Measurements from ENCODE around the gene MAZ.
"Not testable (repeated sequence)": the region's sequence is repeated elsewhere in the genome, so short reads cannot be mapped to it uniquely, and the experiment has no call there.

MAZ gene

DNA sequence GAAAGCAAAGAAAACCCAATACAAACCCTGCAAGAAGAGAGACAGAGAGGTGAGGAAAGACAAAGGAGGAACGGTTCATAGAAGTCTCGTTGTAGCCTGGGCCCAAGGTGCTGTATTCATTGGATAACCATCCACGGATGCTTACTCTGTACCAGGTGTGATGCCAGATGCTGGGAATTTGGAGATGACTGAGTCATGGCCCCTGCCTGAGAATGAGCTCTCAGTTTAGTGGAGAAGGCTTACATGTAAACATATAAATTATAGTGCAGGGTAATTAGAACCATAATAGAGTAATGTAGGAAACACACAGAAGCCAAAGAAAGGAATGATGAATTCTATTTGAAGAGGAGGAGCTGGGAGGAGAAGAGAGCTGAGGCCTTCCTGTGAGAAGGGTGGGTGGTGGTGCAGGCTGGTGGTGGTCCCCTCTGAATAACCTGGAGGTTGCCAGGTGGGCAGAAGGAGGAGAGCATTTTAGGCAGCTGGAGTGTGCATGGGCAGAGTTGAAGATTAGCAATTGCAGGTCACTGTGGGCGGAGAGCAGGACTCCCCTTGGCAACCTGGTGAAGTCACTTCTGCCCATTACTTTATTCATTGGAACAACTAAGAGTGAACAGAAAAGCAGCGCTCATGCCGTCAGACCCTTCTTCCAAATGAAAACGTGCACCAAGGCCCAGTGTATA, 35.9 kb upstream of the MAZ start:
- in situ Hi-C loops (cut with HindIII; ENCODE audit: low pct_unique_long_range_greater_than_20kb, low sequenced_read_pairs), result no loop called here
- DNase-seq (ENCODE audit: low read depth in 1 of 2, low spot score in 1 of 2), result no peak
- no peak for TF ChIP-seq JUND (IDR thresholded peaks at IDR 0.05; ENCODE audit: low read depth)

DNA sequence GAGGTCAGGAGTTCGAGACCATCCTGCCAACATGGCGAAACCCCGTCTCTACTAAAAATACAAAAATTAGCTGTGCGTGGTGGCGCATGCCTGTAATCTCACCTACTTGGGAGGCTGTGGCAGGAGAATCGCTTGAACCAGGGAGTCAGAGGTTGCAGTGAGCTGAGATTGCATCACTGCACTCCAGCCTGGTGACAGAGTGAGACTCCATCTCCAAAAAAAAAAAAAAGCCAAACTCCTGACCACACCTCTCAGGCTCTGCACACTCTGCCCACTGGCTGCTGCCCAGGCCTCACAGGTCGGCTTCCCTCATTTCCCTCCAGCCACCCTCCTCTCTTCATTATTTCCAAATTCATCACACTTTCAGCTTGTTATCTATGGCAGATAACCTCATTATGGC, 34.0 kb upstream of the MAZ start:
- DNase-seq (ENCODE audit: low read depth in 1 of 2, low spot score in 1 of 2); in situ Hi-C loops (cut with HindIII; ENCODE audit: low pct_unique_long_range_greater_than_20kb, low sequenced_read_pairs): not testable (repeated sequence)

DNA sequence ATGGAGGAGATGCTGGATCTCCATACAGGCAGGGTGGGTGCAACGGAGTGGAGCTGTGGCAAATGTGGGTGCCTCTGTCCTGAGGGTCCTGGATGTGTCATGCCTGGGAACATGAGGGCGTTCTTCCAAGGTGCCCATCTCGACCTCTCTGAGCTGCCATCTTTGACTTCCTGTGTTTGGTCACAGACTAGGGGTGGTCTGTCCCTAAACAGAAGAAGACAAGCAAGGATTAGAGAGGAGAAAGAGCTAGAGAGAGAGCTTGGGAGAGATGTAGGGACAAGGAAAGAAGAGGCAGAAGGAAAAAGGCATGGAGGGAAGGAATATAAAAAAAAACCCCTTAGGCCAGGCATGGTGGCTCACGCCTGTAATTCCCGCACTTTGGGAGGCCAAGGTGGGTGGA, 31.6 kb upstream of the MAZ start:
- TF ChIP-seq JUND (IDR thresholded peaks at IDR 0.05; ENCODE audit: low read depth), result no peak
- in situ Hi-C loops (cut with HindIII; ENCODE audit: low pct_unique_long_range_greater_than_20kb, low sequenced_read_pairs), result no loop called here
- DNase-seq (ENCODE audit: low read depth in 1 of 2, low spot score in 1 of 2), result no peak

DNA sequence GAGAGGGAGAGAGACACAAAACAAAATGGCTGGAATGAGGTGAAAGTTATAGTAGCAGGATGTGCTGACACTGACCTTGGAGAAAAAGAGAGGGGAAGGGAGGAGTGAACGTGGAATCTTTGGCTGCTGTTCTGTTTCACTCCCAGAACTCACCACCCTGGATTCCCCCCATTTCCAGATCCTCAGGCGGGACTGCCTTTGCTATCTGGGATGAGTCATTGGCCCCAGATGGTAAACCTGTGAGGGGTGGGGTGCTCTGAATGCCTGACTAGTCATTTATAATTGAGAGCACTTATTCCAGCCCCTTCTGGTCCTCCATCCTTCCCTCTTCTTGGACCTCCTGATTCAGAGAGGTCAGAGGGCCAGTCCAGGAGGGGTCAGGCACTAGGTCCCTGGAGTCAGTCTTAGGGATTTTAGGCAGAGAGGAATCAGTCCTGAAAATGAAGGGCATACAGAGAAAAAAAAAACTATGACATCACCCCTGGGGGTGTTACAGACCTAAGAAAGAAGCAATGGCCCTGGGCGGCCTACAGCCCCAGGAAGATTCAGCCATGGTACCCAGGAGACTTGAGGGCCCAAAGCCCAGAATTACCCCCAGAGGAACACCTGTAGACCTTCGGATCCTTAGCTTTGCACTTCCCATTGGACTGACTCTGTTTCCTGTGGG, 30.5 kb upstream of the MAZ start:
- no peak for TF ChIP-seq JUND (IDR thresholded peaks at IDR 0.05; ENCODE audit: low read depth)
- in situ Hi-C loops (cut with HindIII; ENCODE audit: low pct_unique_long_range_greater_than_20kb, low sequenced_read_pairs), result no loop called here
- no peak for DNase-seq (ENCODE audit: low read depth in 1 of 2, low spot score in 1 of 2)

DNA sequence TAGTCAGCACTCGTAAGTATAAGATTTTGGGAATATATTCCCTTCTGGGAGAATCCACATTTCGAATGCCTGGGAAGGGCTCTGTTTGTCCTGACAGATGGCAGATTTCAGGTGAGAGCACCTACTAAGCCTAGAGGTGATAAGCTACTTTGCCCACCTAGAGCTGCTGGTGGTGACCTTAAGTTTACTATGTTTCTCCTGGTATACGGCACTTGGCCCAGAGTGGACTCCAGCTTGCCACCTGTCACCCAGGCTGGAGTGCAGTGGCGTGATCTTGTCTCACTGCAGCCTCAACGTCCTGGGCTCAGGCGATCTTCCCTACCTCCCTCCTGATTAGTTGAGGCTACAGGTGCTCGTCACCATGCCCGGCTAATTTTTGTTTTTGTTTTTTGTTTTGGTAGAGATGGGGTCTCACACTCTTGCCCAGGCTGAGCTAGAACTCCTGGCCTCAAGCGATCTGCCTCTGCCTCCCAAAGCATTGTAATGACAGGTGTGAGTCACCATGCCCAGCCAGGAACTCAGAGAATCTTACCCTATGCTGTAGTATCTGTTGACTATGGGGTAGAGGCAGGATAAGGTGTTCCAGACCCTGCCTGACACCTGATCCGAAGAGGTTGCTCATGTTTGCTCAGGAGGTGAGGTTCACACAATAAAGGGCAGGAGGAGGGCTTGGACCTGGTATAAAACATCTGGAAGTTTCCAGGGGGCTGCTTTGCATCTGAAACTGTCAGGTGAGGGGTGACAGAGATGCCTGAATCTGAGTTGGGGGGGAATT, 28.6 kb upstream of the MAZ start, which contains the start of gene ZG16:
Gene ZG16, plus strand, starts transcription at position 681 of the 775 bp plus-strand sequence. CDS start 1,011 bp downstream, outside the sequence.
- in situ Hi-C loops (cut with HindIII; ENCODE audit: low pct_unique_long_range_greater_than_20kb, low sequenced_read_pairs), result no loop called here
- DNase-seq (ENCODE audit: low read depth in 1 of 2, low spot score in 1 of 2), result no peak
- no peak for TF ChIP-seq JUND (IDR thresholded peaks at IDR 0.05; ENCODE audit: low read depth)

DNA sequence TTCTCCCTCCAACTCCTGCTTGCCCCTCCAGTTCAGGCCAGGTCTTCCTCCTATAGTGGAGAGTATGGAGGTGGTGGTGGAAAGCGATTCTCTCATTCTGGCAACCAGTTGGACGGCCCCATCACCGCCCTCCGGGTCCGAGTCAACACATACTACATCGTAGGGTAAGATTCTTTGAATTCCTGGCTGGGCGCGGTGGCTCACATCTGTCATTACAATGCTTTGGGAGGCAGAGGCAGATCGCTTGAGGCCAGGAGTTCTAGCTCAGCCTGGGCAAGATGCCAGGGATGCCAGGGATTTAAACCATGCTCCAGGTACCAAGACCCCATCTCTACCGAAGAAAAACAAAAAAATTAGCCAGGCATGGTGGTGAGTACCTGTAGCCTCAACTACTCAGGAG, 26.9 kb upstream of the MAZ start:
- no peak for TF ChIP-seq JUND (IDR thresholded peaks at IDR 0.05; ENCODE audit: low read depth)
- in situ Hi-C loops (cut with HindIII; ENCODE audit: low pct_unique_long_range_greater_than_20kb, low sequenced_read_pairs), result no loop called here
- peak; percentile 21 to 85 for DNase-seq (ENCODE audit: low read depth in 1 of 2, low spot score in 1 of 2)

DNA sequence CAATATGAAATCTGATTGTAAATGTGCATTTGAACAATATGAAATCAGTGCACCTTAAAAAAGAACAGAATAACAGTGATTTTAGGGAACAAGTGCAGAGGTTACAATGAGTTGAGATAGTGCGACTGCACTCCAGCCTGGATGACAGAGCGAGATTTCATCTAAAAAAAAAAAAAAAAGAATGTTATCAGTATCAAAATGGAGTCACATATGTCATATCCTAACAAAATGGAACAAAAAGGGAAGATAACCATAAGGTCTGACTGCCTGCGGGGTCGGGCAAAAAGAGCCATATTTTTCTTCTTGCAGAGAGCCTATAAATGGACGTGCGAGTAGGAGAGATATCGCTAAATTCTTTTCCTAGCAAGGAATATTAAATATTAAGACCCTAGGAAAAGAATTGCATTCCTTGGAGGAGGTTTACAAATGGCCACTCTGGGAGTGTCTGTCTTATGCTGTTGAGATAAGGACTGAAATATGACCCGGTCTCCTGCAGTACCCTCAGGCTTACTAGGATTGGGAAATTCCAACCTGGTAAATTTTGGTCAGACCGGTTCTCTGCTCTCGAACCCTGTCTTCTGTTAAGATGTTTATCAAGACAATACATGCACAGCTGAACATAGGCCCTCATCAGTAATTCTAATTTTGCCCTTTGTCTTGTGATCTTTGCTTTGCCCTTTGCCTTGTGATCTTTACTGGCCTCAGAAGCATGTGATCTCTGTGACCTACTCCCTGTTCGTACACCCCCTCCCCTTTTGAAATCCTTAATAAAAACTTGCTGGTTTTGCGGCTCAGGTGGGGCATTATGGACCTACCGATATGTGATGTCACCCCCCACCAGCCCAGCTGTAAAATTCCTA, 23.0 kb upstream of the MAZ start:
- in situ Hi-C loops (cut with HindIII; ENCODE audit: low pct_unique_long_range_greater_than_20kb, low sequenced_read_pairs), result not testable (repeated sequence)
- peak in 1 of 2 experiments; percentile 76 for DNase-seq (ENCODE audit: low read depth in 1 of 2, low spot score in 1 of 2)

DNA sequence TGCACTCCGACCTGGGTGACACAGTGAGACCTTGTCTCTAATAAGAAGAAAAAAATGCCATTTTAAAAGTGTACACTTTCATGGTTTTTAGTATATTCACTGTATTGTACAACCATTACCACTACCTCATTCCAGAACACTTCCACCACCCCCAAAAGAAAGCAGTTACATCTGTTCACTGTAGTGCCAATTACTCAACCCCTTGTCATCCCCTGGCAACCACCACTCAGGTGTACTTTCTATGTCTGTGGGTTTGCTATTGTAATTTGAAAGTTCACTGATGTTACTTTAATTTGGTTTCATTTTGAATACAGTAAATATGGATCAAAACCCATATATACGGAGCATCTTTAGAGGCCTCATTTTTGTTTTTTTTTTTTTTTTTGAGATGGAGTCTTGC, 22.2 kb upstream of the MAZ start:
- no peak for DNase-seq (ENCODE audit: low read depth in 1 of 2, low spot score in 1 of 2)
- no peak for TF ChIP-seq JUND (IDR thresholded peaks at IDR 0.05; ENCODE audit: low read depth)
- in situ Hi-C loops (cut with HindIII; ENCODE audit: low pct_unique_long_range_greater_than_20kb, low sequenced_read_pairs), result no loop called here

DNA sequence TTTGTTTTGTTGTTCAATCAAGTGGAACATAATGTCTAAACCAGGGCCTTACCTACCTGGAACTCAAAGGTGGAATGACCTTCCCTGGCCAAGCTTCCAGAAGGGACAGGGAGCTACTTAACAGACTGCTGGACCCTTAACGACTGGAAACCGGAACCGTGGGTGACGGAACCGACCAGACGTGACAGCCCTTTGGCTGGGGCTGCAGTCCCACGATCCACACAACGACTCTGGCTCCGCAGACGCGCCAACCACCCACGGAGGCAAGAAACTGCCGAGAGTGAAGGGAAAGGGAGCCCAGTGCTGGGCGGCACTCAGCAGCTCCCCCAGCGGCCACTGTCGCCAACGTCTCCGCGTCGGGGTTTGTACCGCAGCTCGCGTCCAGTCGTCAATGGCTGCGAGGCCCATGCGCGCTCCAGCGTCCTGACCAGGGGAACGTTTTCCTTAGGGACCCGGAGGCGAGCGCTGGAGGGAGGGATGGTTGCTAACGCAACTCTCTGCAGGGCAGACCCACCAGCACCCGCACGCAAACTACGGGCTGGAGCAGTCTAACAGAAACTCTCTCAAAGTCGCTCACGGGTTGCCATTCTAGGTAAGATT, 21.3 kb upstream of the MAZ start:
- TF ChIP-seq JUND (IDR thresholded peaks at IDR 0.05; ENCODE audit: low read depth), result no peak
- in situ Hi-C loops (cut with HindIII; ENCODE audit: low pct_unique_long_range_greater_than_20kb, low sequenced_read_pairs), result no loop called here
- no peak for DNase-seq (ENCODE audit: low read depth in 1 of 2, low spot score in 1 of 2)

DNA sequence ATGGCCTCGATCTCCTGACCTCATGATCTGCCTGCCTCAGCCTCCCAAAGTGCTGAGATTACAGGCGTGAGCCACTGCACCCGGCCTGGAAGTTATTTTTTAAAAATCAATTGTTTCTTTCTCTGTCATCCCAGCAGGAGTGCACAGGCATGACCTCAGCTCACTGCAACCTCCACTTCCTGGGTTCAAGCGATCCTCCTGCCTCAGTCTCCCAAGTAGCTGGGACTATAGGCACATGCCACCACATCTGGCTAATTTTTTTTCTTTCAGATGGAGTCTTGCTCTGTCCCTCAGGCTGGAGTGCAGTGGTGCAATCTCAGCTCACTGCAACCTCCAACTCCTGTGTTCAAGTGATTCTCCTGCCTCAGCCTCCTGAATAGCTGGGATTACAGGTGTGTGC, 19.2 kb upstream of the MAZ start:
- DNase-seq (ENCODE audit: low read depth in 1 of 2, low spot score in 1 of 2); in situ Hi-C loops (cut with HindIII; ENCODE audit: low pct_unique_long_range_greater_than_20kb, low sequenced_read_pairs): not testable (repeated sequence)

DNA sequence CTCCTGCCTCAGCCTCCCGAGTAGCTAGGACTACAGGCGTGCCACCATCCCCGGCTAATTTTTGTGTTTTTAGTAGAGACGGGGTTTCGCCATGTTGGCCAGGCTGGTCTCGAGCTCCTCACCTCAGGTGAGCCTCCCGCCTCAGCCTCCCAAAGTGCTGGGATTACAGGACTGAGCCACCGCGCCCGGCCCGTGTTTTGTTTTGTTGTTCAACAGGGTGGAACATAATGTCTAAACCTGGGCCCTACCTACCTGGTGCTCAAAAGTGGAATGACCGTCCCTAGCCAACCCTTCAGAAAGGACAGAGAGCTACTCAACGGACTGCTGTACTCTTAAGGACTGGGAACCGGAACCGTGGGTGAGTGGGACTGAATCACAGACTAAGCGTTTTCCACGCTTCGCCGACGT, 16.6 kb upstream of the MAZ start:
- no peak for TF ChIP-seq JUND (IDR thresholded peaks at IDR 0.05; ENCODE audit: low read depth)
- peak in 1 of 2 experiments; percentile 46 for DNase-seq (ENCODE audit: low read depth in 1 of 2, low spot score in 1 of 2)
- in situ Hi-C loops (cut with HindIII; ENCODE audit: low pct_unique_long_range_greater_than_20kb, low sequenced_read_pairs), result no loop called here

Data from T47D (cell line).